HG02870 (cell line): Measurements from ENCODE around the gene MYO18A.
"Not testable (repeated sequence)": the region's sequence is repeated elsewhere in the genome, so short reads cannot be mapped to it uniquely, and the experiment has no call there.

Experiments used
- ATAC-seq: cut with Tn5 transposase; IDR thresholded peaks from one replicate; pipeline ENCODE4 v1.9.1; 2021; ENCODE audit warnings: mild to moderate bottlenecking, moderate library complexity; ENCODE audit not compliant: unreplicated experiment

The MYO18A gene

DNA sequence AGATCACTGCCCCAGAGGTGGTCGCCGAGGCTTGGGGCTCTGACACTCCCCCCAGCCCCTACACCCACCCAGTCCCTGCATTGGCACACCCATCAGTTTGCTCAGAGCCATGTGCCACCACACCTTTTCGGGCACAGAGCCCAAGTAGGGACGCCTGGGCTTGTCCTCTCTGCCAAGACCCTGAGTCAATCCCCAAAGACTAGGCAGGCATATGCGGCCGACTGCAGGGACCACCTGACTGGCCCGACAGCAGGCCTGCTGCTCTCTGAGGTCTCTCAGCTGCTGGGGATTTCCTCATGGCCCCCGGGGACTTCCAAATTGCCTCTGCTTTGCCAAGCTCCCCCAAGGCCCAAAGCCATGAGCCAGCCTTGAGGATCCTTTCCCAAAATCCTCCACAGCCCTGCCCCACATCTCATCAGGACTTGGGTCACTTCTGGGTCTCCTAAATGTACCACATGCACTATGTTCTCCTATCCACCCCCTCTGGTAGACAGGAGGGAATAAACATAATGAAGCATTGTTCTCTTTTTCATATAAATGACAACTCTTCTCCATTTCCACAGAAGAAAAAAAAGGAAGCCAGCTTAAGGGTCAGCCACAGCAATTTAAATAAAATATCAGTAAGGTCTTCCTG lies 30.6 kb downstream of the MYO18A start:
- no peak for ATAC-seq

GRCh38 chr17:29148790-29149430 lies 31.3 kb downstream of the MYO18A start:
- peak; percentile 77 for ATAC-seq

GRCh38 chr17:29148257-29148789 lies 31.9 kb downstream of the MYO18A start:
- no peak for ATAC-seq

- ATAC-seq: no peak
Observed at GRCh38 chr17:29147682-29148081, 32.5 kb downstream of the MYO18A start.

GRCh38 chr17:29147228-29147627 lies 33.0 kb downstream of the MYO18A start:
- ATAC-seq: not testable (repeated sequence)

- no peak for ATAC-seq
Observed at GRCh38 chr17:29146369-29146972, 33.7 kb downstream of the MYO18A start.

GRCh38 chr17:29145289-29146073 lies 34.7 kb downstream of the MYO18A start:
- ATAC-seq: peak; percentile 38

GRCh38 chr17:29143894-29144293 lies 36.3 kb downstream of the MYO18A start:
- no peak for ATAC-seq

- ATAC-seq: no peak
Observed at GRCh38 chr17:29141514-29141876, 38.7 kb downstream of the MYO18A start.

GRCh38 chr17:29140631-29141513 lies 39.3 kb downstream of the MYO18A start:
- no peak for ATAC-seq

DNA sequence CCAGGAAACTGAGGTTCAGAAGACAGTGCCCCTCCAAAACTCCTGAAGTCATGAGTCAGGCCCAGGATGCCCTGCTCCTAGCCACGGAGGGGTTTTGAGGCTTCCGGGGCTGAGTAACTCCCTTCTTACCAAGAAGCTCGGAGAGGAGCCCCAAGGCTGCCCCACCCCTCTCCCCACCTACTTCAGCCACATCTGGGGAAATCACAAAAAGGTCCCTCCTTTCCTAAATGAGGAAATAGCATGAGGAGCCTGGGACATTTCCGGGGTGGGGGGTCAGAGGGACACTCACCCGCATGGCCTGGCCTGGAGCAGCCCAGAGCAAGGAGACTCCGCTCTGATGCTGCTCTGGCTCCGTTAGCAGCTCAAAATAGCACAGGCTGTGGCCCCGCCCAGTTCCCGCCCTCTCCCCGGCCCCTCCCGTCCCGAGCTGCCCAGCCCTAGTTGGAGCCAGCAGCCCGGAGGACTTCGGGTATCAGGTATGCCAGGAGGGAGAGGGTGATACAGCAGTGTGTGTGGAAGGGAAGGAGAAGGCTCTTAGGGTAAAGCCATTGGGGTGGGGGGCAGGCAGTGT lies 40.1 kb downstream of the MYO18A start:
- ATAC-seq: no peak

GRCh38 chr17:29138971-29139691 lies 41.1 kb downstream of the MYO18A start:
- no peak for ATAC-seq

- ATAC-seq: peak; percentile 32
Observed at GRCh38 chr17:29138184-29138955, 41.8 kb downstream of the MYO18A start.

GRCh38 chr17:29136998-29137730 lies 43.0 kb downstream of the MYO18A start:
- ATAC-seq: no peak

DNA sequence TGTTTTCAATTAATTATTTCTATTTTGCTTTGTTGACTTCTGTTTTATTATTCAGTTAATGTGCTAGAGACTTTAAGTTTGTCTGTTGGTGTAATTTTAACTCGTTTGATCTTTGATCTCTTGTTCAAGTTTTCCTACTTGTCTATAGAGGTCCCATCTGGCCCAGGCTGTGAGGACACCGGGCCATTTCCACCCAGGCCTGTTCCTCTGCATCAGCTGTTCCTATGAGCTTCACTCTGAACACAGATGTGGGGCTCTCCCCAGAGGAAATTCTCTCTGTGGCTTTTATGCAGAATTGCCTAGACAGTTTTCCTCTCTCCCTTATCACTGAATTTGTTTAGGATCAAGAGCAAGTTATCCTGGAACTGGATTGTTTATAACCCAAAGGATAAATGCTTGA lies 44.7 kb downstream of the MYO18A start:
- ATAC-seq: no peak

DNA sequence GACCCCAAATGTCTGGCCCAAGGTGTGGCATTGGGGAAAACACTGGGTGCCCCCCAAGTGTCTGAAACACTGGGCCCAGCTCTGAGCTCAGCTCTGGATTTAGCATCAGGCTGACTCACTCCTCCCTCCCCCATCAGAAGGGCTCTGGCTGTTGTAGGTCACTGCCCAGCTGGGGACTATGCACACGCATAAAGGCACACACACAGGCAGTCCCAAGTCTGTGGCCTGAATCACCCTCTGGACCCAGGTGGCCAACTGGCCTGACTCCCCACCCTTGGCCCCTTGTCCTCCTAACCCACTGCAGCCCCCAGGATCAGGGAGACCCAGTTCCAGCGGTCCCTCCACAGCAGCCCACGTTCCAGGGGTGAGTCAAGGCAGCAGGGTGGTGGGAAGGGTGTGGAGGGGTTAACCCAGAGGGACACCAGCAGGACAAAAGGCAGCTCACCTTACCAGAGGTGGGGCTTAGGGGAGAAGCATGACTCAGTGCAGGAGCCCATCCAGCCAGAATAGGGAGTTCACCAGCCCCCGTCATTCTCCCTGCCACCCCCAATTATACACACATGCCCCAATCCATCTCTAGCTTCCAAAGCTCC lies 47.0 kb downstream of the MYO18A start:
- ATAC-seq: no peak

- no peak for ATAC-seq
Observed at GRCh38 chr17:29131814-29132682, 48.1 kb downstream of the MYO18A start.
